ENCODE data around the gene MXRA8.

DNA sequence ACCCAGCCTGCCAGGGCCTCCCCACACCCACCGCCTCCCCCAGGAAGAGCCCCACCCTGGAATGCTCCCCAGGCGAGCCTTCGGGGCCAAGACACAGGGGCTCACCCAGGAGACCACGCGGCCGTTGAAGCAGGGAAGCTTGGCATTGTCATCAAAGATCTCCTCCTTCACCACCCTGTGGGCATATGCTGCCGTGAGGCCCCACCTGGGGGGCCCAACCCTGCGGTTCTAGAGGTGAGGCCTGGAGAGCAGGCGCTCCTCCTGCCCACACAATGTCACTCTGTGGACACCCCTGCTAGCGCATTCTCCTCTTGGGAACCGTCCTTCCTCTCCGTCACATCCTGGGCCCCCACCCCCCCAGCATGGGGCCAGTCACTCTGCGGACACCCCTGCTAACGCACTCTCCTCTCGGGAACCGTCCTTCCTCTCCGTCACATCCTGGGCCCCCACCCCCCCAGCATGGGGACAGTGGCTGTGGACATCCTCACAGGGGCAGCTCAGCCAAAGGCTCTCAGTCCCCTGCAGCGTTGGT lies 15.7 kb downstream of the MXRA8 start:
- TF ChIP-seq, protein P1, sequence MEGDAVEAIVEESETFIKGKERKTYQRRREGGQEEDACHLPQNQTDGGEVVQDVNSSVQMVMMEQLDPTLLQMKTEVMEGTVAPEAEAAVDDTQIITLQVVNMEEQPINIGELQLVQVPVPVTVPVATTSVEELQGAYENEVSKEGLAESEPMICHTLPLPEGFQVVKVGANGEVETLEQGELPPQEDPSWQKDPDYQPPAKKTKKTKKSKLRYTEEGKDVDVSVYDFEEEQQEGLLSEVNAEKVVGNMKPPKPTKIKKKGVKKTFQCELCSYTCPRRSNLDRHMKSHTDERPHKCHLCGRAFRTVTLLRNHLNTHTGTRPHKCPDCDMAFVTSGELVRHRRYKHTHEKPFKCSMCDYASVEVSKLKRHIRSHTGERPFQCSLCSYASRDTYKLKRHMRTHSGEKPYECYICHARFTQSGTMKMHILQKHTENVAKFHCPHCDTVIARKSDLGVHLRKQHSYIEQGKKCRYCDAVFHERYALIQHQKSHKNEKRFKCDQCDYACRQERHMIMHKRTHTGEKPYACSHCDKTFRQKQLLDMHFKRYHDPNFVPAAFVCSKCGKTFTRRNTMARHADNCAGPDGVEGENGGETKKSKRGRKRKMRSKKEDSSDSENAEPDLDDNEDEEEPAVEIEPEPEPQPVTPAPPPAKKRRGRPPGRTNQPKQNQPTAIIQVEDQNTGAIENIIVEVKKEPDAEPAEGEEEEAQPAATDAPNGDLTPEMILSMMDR (IDR thresholded peaks at IDR 0.05; ENCODE audit: low read length): no peak
- TF ChIP-seq EZH2 (optimal IDR thresholded peaks at IDR 0.05; ENCODE audit: low read depth, low read length) (no peak), EZH2phosphoT487 (IDR thresholded peaks at IDR 0.05; ENCODE audit: low read length) (no peak)
